HG03135 (cell line): ENCODE measurements around the gene UTP20.

Source experiments
- ATAC-seq: cut with Tn5 transposase; IDR thresholded peaks from one replicate; pipeline ENCODE4 v1.9.1; 2021; ENCODE audit warnings: mild to moderate bottlenecking, moderate library complexity; ENCODE audit not compliant: unreplicated experiment

Gene UTP20

GRCh38 chr12:101280006-101280505 is at the start of gene UTP20:
Gene UTP20 (plus strand): TSS chr12:101280105. CDS start chr12:101280283, 178 bp downstream.
- ATAC-seq: peak; percentile 99

DNA sequence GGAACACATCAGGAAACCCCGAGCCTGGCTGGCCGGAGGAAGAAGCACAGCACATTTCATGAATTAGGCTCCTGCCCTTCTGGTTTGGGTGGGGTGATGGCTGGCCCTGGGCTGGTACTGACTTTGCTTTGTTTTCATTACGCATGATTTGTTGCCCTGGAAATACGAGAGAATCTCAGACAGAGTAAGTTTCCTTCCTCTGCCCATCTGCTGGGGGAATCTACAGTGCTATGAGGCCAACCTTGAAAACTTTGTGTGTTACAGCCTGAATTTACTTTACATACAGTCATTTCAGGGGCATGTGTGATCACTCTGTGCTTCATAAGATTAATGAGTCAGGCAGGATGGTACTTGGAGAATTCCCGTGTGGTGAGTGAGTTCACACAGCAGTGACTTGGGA is 49.4 kb upstream of the UTP20 start:
- ATAC-seq: no peak

GRCh38 chr12:101231636-101232035 is 48.3 kb upstream of the UTP20 start:
- no peak for ATAC-seq

GRCh38 chr12:101235686-101236085 is 44.2 kb upstream of the UTP20 start:
- no peak for ATAC-seq

- no peak for ATAC-seq
Observed at GRCh38 chr12:101238306-101238705, 41.6 kb upstream of the UTP20 start.

DNA sequence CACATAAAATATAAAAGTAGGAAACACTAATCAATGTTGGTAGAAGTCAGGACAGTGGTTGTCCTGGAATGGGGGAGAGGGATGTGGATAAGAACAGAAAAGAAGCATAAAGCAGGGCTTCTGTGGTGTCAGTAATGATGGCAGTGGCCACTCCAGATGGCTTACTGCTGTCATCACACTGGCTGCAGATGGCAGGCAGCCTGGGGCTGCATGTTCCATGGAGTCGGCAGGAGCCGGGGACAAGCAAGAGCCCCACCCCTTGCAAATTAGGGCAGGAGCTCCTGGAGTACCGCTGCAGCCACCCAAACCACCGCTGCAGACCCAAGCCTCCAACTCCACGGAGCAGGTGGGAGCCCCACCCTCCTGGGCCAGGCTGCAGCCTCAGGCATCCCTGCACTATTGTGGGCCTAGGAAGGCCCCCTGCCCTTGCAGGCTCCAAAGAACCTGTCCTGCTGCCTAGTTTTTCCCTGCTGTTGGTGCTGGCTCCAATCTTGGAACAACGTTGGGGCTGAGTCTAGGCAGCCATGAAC is 41.0 kb upstream of the UTP20 start:
- no peak for ATAC-seq

DNA sequence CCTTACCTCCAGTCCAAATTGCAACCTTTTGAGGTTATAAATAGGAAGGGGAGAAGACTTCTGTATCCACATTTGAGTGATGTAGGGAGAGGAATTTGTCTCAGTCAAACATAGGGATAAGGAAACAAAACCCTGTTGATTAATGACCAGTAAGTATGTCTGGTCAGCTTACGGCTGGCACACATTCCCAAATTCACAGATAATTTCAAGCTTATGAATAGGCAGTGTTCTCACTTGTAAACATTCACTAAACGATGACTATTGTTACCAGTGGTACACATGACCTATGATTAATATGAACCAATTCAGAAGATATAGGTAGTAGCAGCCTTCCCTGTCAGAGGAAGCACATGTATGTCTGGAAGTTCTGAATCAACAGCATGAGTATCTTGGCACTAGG is 36.8 kb upstream of the UTP20 start:
- no peak for ATAC-seq

- ATAC-seq: no peak
Observed at GRCh38 chr12:101243616-101244015, 36.3 kb upstream of the UTP20 start.

GRCh38 chr12:101256266-101256665 is 23.6 kb upstream of the UTP20 start:
- ATAC-seq: no peak

DNA sequence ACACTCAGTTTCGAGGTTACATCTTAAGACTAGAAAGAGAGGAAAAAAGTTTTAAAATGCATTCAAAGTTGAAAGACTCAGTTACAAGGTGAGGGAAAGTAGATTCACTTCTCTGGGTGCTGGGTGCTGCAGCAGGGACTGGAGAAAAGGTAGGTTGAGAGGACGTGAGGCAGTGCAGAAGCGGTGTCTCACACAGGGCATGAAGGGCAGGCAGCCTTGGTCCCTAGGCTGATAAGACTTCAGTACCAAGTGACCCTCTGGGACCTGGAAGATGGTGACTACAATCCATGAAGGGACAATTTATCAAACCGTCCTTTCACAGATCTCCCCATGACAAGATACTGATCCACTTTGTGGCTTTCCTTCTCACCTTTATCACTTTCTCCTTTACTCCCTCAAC is 22.5 kb upstream of the UTP20 start:
- ATAC-seq: no peak

DNA sequence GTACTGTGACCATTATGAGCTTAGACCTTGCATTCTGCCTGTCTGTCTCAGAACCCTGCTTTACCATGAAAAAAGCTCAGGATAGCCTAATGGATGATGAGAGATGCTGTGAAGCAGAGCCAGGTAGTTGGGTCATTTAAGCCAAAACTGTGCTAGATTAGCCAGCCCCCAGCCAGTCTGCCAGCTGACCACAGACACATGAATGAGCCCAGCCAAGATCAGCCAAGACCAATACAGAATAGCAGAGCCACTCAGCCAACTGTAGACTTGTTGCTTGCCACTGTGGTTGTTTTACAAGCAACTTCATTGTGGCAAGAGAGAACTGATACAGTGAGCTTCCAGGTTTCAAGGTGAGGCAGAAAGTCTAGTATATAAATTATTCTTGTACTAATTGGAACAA is 12.8 kb upstream of the UTP20 start:
- ATAC-seq: no peak

- no peak for ATAC-seq
Observed at GRCh38 chr12:101276433-101276832, 3.5 kb upstream of the UTP20 start.

GRCh38 chr12:101277443-101277842 is 2.5 kb upstream of the UTP20 start:
- ATAC-seq: no peak

- no peak for ATAC-seq
Observed at GRCh38 chr12:101287357-101287756, 7.5 kb downstream of the UTP20 start.

DNA sequence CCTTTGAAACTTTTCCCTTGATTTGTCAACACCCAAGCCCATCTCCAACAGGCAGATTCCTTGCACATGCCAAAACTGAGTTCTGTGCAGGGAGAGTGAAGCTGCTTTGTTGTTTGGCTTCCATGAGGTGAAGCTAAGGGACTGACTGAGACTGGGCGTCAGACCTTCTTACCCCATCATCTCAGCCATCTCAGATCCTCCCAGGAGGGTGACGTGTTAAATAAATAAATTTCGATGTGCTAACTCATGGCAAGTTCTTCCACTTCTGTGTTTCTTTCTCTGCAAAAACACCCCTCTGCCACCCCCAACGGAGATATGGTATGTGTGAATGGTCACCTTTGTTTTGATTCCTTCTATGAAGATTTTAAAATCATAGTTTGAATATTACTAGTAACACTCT is 17.8 kb downstream of the UTP20 start:
- no peak for ATAC-seq

DNA sequence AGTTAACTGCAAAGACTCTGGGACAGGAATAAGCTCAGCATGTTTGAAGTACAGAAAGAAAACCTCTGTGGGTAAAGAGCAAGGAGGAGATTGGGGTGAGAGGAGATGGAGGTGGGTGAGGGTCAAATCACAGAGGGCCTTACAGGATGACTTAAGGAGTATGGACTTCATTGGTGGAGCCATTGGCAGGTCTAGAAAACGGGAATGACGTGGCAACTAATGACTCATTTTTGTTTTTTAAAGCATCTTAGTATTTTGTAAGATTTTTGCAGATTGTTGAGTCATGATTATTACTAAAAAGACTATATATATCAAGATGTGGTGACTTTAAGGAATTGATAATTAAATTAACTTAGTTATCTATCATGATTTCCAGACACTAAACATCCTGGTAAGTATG is 18.5 kb downstream of the UTP20 start:
- ATAC-seq: no peak

- ATAC-seq: no peak
Observed at GRCh38 chr12:101299346-101299745, 19.4 kb downstream of the UTP20 start.

DNA sequence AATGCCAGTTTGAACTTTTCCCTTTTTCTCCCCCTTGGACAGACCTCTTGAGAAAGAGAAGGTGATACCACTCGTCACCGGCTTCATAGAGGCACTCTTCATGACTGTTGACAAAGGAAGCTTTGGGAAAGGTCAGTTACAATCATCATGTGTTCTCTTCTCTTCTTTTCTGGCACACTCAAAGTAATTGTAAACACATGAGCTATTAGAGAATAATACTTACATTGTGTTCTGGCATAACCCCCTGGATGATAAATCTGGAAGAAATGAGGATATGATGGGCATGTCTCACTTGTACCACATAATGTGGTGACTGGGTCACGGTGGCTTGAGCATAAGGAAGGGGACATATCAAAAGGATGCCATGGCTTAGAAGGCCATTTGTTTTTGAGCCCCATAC is 20.0 kb downstream of the UTP20 start:
- no peak for ATAC-seq

DNA sequence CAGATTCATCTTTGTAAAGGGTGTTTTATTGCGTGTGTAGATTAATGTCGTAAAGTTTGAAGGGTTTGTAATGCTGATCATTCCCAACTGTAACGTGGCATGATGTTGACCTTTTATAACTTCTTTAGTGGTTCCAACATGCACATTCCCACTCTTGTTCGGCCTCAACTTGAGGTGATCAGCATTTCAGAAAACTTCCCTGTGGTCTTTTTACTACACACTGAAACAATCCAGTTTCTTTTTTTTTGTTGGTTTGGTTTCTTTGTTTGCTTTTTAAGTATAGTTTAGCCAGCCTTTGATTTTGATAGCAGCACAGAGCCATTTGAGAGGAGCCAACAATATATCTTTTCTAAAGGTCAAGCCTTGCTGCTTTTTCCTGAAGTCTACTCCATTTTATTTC is 22.8 kb downstream of the UTP20 start:
- no peak for ATAC-seq

- ATAC-seq: no peak
Observed at GRCh38 chr12:101305226-101305779, 25.4 kb downstream of the UTP20 start.

- no peak for ATAC-seq
Observed at GRCh38 chr12:101305794-101306193, 25.9 kb downstream of the UTP20 start.

GRCh38 chr12:101322480-101322879 is 42.6 kb downstream of the UTP20 start:
- no peak for ATAC-seq

- no peak for ATAC-seq
Observed at GRCh38 chr12:101323255-101323654, 43.4 kb downstream of the UTP20 start.
